CD14-positive monocyte (primary cell): ENCODE data around the gene MYO3B. TPM values are rescaled to one million over a fixed set of nuclear protein-coding genes. Genes with fewer than 3 reads are reported as not detected.

Source experiments
- DNase-seq, 3 donors: peaks; one replicate each; pipeline ENCODE4 v3.0.0-alpha.2; 2011 to 2022
- H2AFZ ChIP-seq: 2 replicates; pipeline ENCODE4 v1.6.0; 2012; ENCODE audit warnings: mild to moderate bottlenecking, low read depth, low read length, inconsistent platforms; ENCODE audit not compliant: insufficient read depth, poor library complexity, severe bottlenecking
- H3K27ac ChIP-seq, 2 donors: 1 replicate in 1 of 2; 2 replicates in 1 of 2; pipeline ENCODE4 v1.5.1; 2012 to 2013; ENCODE audit warnings: low read length in 2 of 2, control low read depth in 1 of 2, inconsistent platforms in 1 of 2, low read depth in 1 of 2, mild to moderate bottlenecking in 1 of 2
- H3K27me3 ChIP-seq, 2 donors: one replicate each; pipeline versions ENCODE4 v1.6.0 to v1.6.1; 2011 to 2013; ENCODE audit warnings: low read length in 2 of 2; ENCODE audit not compliant: control insufficient read depth in 2 of 2, insufficient read depth in 2 of 2
- H3K36me3 ChIP-seq, 2 donors: replicated peaks in 1 of 2; 1 replicate in 1 of 2; 2 replicates in 1 of 2; pipeline versions ENCODE4 v1.5.1 to v1.6.1; 2012 to 2013; ENCODE audit warnings: low read length in 2 of 2, control low read depth in 1 of 2, inconsistent platforms in 1 of 2, mild to moderate bottlenecking in 1 of 2; ENCODE audit not compliant: insufficient read depth in 2 of 2, control insufficient read depth in 1 of 2
- H3K4me1 ChIP-seq, 2 donors: 1 replicate in 1 of 2; 2 replicates in 1 of 2; pipeline versions ENCODE4 v1.5.1 to v1.6.1; 2012 to 2013; ENCODE audit warnings: low read length in 2 of 2, control low read depth in 1 of 2, inconsistent platforms in 1 of 2, mild to moderate bottlenecking in 1 of 2, moderate library complexity in 1 of 2; ENCODE audit not compliant: insufficient read depth in 2 of 2, control insufficient read depth in 1 of 2
- H3K4me2 ChIP-seq: replicated peaks from 2 replicates; pipeline ENCODE3; 2012; ENCODE audit warnings: low read length, moderate library complexity, mild to moderate bottlenecking; ENCODE audit not compliant: poor library complexity, severe bottlenecking; ENCODE audit errors: extremely low read depth
- H3K4me3 ChIP-seq, 3 experiments: fragments of 200-600 bp in 1 of 3; sonication (generic) in 1 of 3; replicated peaks in 1 of 3; 1 replicate in 2 of 3; 2 replicates in 1 of 3; pipeline ENCODE4 v1.5.1; 2011 to 2013; ENCODE audit warnings: low read length in 3 of 3, mild to moderate bottlenecking in 3 of 3, control low read depth in 2 of 3, low read depth in 2 of 3, inconsistent platforms in 1 of 3, moderate library complexity in 1 of 3
- H3K79me2 ChIP-seq: 2 replicates; pipeline ENCODE4 v1.6.0; 2012; ENCODE audit warnings: mild to moderate bottlenecking, control low read depth, inconsistent platforms, low read length, moderate library complexity; ENCODE audit not compliant: insufficient read depth
- H3K9ac ChIP-seq: 2 replicates; pipeline ENCODE4 v1.6.0; 2017; ENCODE audit warnings: low read length, mild to moderate bottlenecking; ENCODE audit not compliant: insufficient read depth, poor library complexity, severe bottlenecking
- H3K9me3 ChIP-seq, 2 donors: replicated peaks in 1 of 2; 1 replicate in 1 of 2; 2 replicates in 1 of 2; pipeline versions ENCODE4 v1.5.1 to v1.6.1; 2012 to 2013; ENCODE audit warnings: low read length in 2 of 2, control low read depth in 1 of 2; ENCODE audit not compliant: control insufficient read depth in 1 of 2, insufficient read depth in 1 of 2
- H4K20me1 ChIP-seq: 2 replicates; pipeline ENCODE4 v1.6.0; 2012; ENCODE audit warnings: mild to moderate bottlenecking, low read length, control low read depth, moderate library complexity; ENCODE audit not compliant: insufficient read depth
- H3K27ac Mint-ChIP-seq, 7 donors: one replicate each; pipeline ENCODE4 v1.8.0; 2020; ENCODE audit warnings: mild to moderate bottlenecking in 7 of 7, mixed read lengths in 7 of 7, moderate library complexity in 6 of 7, inconsistent platforms in 2 of 7
- H3K27me3 Mint-ChIP-seq, 3 donors: one replicate each; pipeline ENCODE4 v1.8.0; 2021 to 2022; ENCODE audit warnings: low read depth in 3 of 3, mild to moderate bottlenecking in 3 of 3, mixed read lengths in 3 of 3, moderate library complexity in 3 of 3, inconsistent platforms in 1 of 3
- H3K36me3 Mint-ChIP-seq, 2 donors: one replicate each; pipeline ENCODE4 v1.8.0; 2020; ENCODE audit warnings: mixed read lengths in 2 of 2, inconsistent platforms in 1 of 2, mild to moderate bottlenecking in 1 of 2
- H3K4me1 Mint-ChIP-seq: one replicate; pipeline ENCODE4 v1.8.0; 2020; ENCODE audit warnings: mild to moderate bottlenecking, mixed read lengths
- H3K4me3 Mint-ChIP-seq, 2 donors: one replicate each; pipeline ENCODE4 v1.8.0; 2020; ENCODE audit warnings: mild to moderate bottlenecking in 2 of 2, mixed read lengths in 2 of 2, moderate library complexity in 1 of 2
- H3K9me3 Mint-ChIP-seq, 7 donors: one replicate each; pipeline ENCODE4 v1.8.0; 2020 to 2022; ENCODE audit warnings: mixed read lengths in 7 of 7, mild to moderate bottlenecking in 6 of 7, moderate library complexity in 6 of 7, inconsistent platforms in 2 of 7
- CTCF ChIP-seq: fragments of 200-600 bp; IDR thresholded peaks from one replicate; pipeline ENCODE4 v1.8.0; 2022; ENCODE audit warnings: antibody characterized with exemption, mild to moderate bottlenecking
- WGBS: methylation state at CpG from one replicate; pipeline ENCODE4 v1.1.5; 2013; ENCODE audit warnings: missing lambda C conversion rate; ENCODE audit not compliant: insufficient coverage; 5-methylcytosine and 5-hydroxymethylcytosine counted together
- intact Hi-C, 2 donors: fragments of 100-400 bp; cut with micrococcal nuclease; formaldehyde crosslinking; loops; one replicate each; pipeline versions ENCODE4 v1.15.0 to v1.15.1; 2023
- polyA plus RNA-seq, 3 donors: library from polyadenylated mRNA; depleted of rRNA in 1 of 3; unstranded in 2 of 3; stranded (reverse) in 1 of 3; fragments of 300-500 nt in 2 of 3; fragments of >200 nt in 1 of 3; fragmentation: Illumina TruSeq in 2 of 3; gene quantifications; 1 replicate in 2 of 3; 2 replicates in 1 of 3; pipeline ENCODE4 v1.2.3, GENCODE V29; 2012 to 2021

MYO3B gene
- polyA plus RNA-seq, 3 donors, result not detected

DNA sequence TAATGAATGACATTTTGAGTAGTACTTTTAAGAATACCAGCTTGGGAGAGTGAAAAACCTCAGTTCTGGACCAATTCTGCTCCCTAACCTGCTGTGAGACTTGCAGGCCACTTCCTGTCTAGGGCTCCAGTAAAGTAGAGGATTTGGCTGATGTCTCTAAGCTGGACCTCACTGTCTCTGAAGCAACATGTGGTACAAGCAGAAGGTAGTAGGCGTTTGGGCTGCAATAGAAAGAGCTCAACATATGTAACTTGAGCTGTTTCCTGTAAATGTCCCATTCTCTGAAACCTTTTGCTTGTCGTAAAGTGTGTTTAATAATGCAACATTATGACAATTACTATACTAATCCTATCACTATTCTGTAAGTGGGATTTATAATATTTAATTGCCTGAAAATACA lies 213.1 kb downstream of the MYO3B start:
- Mint-ChIP-seq H3K4me3 (no peak overlapping the region), H3K9me3 (no peaks in the 10 kb centered on the region), H3K27ac (no peak overlapping the region), H3K27me3 (peaks cover 16 to 28% (median 16%) of the 10 kb centered on the region in 3 donors), H3K4me1 (no peaks in the 10 kb centered on the region), H3K36me3 (no peaks in the 10 kb centered on the region)
- H3K79me2 ChIP-seq, result no peaks in the 10 kb centered on the region
- H3K9ac ChIP-seq, result no peak overlapping the region
- no peak overlapping the region for H3K27ac ChIP-seq
- H3K9me3 ChIP-seq, result no peaks in the 10 kb centered on the region
- H2AFZ ChIP-seq, result no peak overlapping the region
- WGBS, result no CpG with 5 or more reads among the region's 2 CpGs
- H3K4me3 ChIP-seq, result no peak overlapping the region
- H3K4me1 ChIP-seq, result no peaks in the 10 kb centered on the region
- peaks cover 19 to 28% of the 10 kb centered on the region in 2 donors for H3K27me3 ChIP-seq
- H3K36me3 ChIP-seq, result no peaks in the 10 kb centered on the region
- no peak for DNase-seq
- no peak overlapping the region for H3K4me2 ChIP-seq
- no peak for TF ChIP-seq CTCF
- no peaks in the 10 kb centered on the region for H4K20me1 ChIP-seq
- intact Hi-C loops, result no loop called here

GRCh38 chr2:170391697-170392096 lies 213.8 kb downstream of the MYO3B start:
- Mint-ChIP-seq H3K9me3 (no peaks in the 10 kb centered on the region), H3K4me3 (no peak overlapping the region), H3K27ac (no peak overlapping the region), H3K4me1 (no peaks in the 10 kb centered on the region), H3K36me3 (no peaks in the 10 kb centered on the region), H3K27me3 (peaks cover 13 to 32% (median 18%) of the 10 kb centered on the region in 3 donors)
- Histone ChIP-seq H3K4me1 (no peaks in the 10 kb centered on the region), H4K20me1 (no peaks in the 10 kb centered on the region), H2AFZ (no peak overlapping the region), H3K36me3 (no peaks in the 10 kb centered on the region), H3K4me3 (no peak overlapping the region), H3K27me3 (peaks cover 25 to 28% of the 10 kb centered on the region in 2 donors), H3K9ac (no peak overlapping the region), H3K4me2 (no peak overlapping the region), H3K9me3 (no peaks in the 10 kb centered on the region), H3K79me2 (no peaks in the 10 kb centered on the region), H3K27ac (no peak overlapping the region)
- TF ChIP-seq CTCF, result no peak
- no peak for DNase-seq
- no CpG with 5 or more reads among the region's 5 CpGs for WGBS
- intact Hi-C loops, result no loop called here
